NB4 (cell line): ENCODE data around the gene RDX.

Source experiments
- CTCF ChIP-seq: IDR thresholded peaks from one replicate; pipeline ENCODE4 v1.5.1; 2012; ENCODE audit warnings: low read depth, low read length
- POLR2A ChIP-seq: IDR thresholded peaks from 2 replicates; pipeline ENCODE4 v1.6.1; 2011; ENCODE audit warnings: mild to moderate bottlenecking; ENCODE audit not compliant: insufficient read length; ENCODE audit errors: extremely low read depth

DNA sequence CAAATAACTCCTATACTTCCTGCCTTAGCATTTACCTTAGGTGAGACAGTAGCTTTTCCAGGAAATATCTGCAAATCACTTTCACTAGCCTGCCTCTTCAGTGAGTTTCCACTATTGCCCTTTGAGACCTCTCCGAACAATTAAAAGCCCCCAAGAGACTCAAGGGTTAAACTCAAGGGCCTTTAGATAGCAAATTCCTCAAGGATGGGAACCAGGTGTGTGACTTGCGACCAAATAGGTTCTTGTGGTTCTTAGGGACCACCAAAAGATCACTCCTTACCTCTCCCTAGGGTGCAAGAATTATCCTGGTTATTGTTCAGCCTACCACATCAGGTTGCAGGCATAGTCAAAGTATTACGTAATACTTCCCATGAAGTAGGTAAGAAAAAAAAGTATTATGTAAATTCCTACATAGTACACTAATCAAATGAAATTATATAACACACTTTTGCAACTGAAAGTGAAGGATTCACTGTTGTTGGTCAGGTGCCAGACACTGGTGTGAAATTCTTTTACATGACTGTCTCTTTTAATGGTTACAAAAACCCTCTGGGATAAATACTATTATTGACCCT is 1.4 kb upstream of the RDX start:
- no peak for TF ChIP-seq CTCF
- no peak for TF ChIP-seq POLR2A
